Inflammatory macrophage treated with lipopolysaccharide for 1 hour (primary cell): Measurements from ENCODE around the gene USP40.

Experiments
- DNase-seq, 2 donors: peaks; one replicate each; pipeline ENCODE4 v3.0.0-alpha.2; 2020 to 2022

Gene USP40

GRCh38 chr2:233556881-233557736, 9.5 kb downstream of the USP40 start:
- no peak for DNase-seq

GRCh38 chr2:233553366-233553765, 13.2 kb downstream of the USP40 start:
- no peak for DNase-seq

GRCh38 chr2:233551491-233551890, 15.1 kb downstream of the USP40 start:
- no peak for DNase-seq

GRCh38 chr2:233546774-233547173, 19.8 kb downstream of the USP40 start:
- DNase-seq = no peak

- DNase-seq = no peak
Measured at GRCh38 chr2:233546101-233546500, 20.5 kb downstream of the USP40 start.

- no peak for DNase-seq
Measured at GRCh38 chr2:233544200-233544610, 22.4 kb downstream of the USP40 start.

- DNase-seq = peak; percentile 4 to 16
Measured at GRCh38 chr2:233542507-233542906, 24.1 kb downstream of the USP40 start.

GRCh38 chr2:233538741-233539140, 27.8 kb downstream of the USP40 start:
- no peak for DNase-seq

- no peak for DNase-seq
Measured at GRCh38 chr2:233535271-233535670, 31.3 kb downstream of the USP40 start.

- no peak for DNase-seq
Measured at GRCh38 chr2:233532971-233533370, 33.6 kb downstream of the USP40 start.

- no peak for DNase-seq
Measured at GRCh38 chr2:233531955-233532354, 34.6 kb downstream of the USP40 start.

GRCh38 chr2:233530381-233530780, 36.2 kb downstream of the USP40 start:
- DNase-seq = no peak

- DNase-seq = no peak
Measured at GRCh38 chr2:233528182-233528581, 38.4 kb downstream of the USP40 start.

GRCh38 chr2:233525791-233526190, 40.8 kb downstream of the USP40 start:
- DNase-seq = no peak

- DNase-seq = no peak
Measured at GRCh38 chr2:233519787-233520611, 46.6 kb downstream of the USP40 start.

GRCh38 chr2:233513953-233514655, 52.5 kb downstream of the USP40 start:
- no peak for DNase-seq

- DNase-seq = no peak
Measured at GRCh38 chr2:233503947-233504637, 62.5 kb downstream of the USP40 start.

- no peak for DNase-seq
Measured at GRCh38 chr2:233503481-233503880, 63.1 kb downstream of the USP40 start.

- DNase-seq = peak; percentile 1 to 14
Measured at GRCh38 chr2:233501198-233502076, 65.1 kb downstream of the USP40 start.

- DNase-seq = peak in 1 of 2 donors; percentile 2
Measured at GRCh38 chr2:233499928-233500327, 66.7 kb downstream of the USP40 start.

GRCh38 chr2:233498126-233498525, 68.5 kb downstream of the USP40 start:
- DNase-seq = peak in 1 of 2 donors; percentile 13

GRCh38 chr2:233497692-233498091, 68.9 kb downstream of the USP40 start:
- DNase-seq = no peak
